ENCODE data around the gene SMAD5.

SMAD5 gene

DNA sequence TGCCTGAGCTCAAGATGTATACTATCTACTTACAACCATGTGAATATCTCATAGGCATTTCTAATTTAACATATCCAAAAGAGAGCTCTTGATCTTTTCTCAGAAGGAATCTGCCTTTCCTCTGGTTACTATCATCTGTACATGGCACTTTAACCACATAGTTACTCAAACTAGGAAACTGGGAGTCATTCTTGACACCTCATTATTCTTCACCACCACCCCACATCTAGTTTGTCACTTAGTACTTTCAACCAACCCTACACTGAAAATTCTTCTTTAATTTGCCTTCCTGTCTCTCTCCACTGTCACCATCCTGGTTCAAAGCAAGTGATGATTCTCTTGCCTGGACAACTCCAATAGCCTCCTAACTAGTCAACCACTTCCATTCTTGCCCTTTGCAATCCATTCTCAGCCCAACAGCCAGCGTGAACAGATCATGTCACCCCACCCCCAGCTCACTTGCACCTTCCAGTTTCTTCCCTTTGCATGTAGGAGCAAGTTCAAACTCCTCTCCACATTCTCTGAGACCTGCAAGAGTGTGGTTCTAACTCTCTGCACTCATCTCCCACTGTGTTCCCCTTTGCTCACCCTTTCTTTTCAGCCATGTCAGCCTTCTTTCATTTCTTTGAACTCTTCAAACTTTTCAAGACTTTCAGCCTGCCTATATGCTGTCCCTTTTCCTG is 17.3 kb upstream of the SMAD5 start:
- no peak for DNase-seq

DNA sequence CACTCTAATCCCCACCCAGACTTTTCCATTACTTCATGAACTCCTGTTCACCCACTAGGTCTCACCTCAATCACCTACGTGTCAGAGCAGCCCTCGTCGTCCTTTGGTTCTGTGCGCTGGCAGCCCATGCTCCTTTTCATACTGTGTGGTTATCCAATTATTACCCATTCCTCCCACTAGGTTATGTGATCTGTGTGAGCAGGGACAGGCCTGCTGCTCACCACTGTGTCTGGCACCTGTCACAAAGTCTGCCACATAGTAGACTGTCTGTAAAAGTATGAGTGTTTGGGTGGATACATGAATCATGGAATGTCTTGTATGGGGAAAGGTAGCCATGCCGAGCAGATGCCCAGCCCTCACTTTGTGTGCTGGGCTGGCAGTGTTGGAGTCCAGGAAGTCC is 12.1 kb upstream of the SMAD5 start:
- DNase-seq, result no peak

DNA sequence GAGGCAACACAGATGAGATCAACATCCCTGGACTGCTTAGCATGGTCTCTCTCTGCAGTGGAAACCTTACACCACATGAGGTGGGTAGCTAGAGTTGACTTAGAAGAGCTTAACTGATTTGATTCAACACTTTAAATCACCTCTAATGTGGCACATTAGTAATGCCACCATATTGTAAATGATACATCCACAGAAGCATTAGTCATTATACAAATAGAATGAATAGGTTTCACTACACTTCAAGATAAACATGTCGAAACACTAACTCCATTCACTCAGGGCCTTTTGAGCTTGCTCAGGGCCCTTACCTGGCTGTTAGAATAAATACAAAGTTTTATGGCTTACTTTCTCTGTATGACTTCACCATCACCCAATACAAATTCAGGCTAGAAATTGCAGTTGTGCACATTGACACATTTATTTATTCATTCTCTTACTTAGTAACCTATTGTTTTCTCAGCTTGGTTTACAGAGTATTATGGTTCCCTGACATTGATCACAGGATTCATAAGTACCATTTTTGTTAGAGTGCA is 9.3 kb upstream of the SMAD5 start:
- DNase-seq, result no peak

DNA sequence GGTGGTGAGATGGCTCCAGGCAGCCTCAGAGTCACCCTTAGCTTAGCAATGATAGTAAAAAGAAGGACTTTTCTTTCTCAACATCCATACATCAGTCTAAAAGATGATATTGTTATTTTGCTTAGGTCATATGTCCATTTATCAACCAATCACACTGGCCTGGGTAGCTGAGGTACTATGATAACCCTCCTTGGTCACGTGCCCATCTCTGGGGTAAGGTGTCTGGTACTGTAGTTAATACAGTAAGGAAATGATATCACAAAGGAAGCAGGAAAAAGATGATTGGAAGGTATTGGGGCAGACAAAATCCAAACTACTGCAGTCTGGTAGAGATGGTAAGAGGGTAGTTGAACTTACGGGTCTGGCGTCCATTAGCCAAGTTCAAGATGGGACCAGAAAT is 5.1 kb upstream of the SMAD5 start:
- no peak for DNase-seq

DNA sequence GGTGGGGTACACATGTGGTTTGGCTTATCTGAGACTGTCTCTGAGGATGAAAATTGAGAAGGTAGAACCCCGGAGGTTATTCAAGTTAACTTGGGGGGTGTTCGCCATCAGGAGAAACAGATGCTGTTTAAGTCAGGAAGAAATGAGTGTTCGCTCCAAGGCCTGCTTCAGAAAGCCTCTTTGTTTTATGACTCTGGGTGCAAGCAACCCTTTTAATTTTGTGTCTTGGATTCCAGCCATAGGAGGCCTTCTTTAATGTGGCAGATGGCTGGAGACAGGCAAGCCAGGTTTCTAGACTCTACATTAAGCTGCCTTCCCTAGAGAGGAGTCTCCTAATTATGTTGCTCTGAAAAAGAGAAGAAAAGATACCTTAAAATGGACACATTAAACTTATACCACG is 4.2 kb upstream of the SMAD5 start:
- no peak for DNase-seq

DNA sequence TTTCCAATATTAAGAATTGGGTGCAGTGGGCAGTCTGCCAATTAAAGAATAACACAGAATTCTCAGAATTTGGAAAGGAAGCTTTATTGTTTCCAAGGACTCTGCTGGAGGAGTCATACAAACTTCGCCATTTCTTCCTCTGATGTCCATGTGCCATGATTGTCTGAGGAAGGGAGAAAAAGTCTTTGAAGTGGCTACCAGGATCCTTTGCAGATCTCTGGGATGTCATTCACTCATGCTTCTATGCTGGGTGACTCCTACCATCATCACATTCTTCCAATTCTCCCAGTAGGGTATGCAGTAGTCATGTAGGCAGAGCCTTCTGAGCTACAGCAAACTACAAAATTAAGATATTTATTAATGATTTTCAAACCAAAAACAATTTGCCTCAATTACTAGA is 3.2 kb upstream of the SMAD5 start:
- no peak for DNase-seq

DNA sequence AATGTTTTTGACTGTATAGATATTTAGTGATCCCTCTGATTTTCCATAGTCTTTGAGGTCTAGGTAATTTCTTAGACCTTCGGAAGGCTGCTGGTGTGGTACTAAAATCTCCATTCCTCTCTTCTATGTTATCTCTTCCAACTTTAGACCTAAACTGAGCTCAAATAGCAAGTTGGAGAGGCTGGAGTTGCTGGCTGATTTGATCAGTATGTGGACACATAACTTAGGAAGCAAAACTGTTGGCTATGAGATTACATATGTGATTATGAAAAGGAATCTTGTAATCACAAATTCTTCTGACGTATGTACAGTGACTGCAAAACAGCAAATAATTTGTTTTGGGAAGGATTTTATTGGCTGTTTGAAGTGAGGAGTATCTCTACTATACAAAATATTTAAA is 2.1 kb upstream of the SMAD5 start:
- no peak for DNase-seq

DNA sequence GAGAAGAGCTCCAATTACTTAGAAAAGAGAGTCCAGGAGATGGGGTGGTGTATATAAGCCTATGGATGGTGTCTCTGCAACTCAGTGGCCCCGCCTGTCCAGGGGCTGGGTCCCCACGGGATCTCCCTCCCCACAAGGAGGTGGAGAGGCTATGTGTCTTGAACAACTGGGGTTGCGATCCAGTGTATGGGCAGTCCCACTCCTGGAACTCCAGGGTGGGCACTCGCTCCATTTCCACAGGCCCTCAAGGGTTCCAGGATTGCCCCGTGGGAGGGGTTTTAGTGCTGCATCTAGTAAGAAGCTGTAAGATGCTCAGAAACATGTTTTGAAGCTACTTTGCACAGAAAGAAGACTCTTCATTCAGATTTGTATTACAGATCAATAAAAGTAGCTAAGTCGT is 558 bp upstream of the SMAD5 start:
- peak; percentile 24 to 28 for DNase-seq

DNA sequence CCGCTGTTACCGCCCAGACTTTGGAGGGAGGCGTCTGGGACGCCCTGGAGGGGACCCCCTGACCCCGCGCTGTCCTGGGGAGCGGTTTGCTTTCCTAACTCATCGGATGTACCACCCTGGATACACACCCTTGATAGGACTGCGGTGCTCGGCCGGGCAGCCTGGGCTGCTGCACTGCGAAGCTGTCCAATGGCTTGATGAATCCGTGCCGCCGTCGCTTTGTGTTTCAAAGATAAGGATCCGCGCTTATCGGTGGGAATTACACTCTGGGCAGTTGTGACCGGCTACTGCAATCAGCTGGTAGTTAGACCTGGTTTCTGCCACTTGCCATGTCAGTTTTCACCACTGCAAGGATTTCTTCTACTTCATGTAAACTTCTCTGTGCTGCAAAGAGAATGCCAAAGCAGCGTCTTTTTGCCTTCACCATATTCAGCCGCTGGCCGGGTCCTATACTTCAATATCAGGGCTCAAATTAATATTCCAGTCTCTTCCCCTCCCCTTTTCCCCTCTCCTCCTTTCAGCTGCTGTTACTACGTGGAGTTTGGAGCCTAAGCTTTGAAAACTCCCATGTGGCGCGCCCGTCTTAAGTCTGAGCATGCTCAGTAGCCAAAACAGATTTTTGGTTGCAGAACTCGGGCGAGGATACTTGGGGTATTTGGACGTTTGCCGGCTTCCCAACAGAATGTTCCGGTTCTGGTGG is 727 bp downstream of the SMAD5 start:
- DNase-seq, result peak; percentile 44 to 53

DNA sequence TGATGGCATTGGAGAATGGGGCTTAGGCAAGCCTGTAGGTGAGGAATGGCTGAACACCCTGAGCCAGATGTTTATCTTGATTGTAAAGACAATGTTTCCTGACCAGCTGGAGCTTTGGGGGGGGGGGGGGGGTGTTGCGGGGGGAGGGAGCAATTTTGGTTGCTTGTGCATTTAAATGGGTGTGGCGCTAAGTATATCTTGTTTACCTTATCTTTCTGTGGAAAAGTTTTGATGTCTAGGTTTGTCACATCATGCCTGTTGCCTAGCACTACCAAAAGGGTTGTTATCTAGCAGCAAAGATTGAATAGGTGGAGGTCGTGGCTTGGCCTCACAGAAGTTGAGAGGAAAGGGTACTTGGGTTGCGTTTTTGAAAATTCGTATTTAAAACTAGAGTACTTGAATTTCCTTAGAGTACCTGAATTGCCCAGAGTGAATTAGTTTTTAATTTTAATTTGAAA is 1.3 kb downstream of the SMAD5 start:
- no peak for DNase-seq

DNA sequence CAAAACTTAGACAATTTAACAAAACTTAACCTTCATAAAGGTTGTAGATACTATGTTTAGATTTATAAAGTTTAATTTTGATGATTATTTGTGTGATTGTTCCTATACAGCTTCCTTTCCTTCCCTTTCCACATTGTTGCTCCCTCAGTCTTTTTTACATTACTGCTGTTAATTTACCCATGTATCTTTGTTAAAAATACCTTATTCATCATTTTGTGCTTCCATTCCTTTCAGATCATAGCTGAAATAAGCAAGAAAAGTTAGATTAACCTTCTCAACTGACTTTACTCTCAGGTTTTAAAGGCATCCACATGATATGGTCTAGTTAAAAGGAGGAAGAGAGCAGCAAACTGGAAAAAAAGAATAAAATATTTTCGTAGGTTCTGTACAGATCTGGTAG is 2.0 kb downstream of the SMAD5 start:
- no peak for DNase-seq

DNA sequence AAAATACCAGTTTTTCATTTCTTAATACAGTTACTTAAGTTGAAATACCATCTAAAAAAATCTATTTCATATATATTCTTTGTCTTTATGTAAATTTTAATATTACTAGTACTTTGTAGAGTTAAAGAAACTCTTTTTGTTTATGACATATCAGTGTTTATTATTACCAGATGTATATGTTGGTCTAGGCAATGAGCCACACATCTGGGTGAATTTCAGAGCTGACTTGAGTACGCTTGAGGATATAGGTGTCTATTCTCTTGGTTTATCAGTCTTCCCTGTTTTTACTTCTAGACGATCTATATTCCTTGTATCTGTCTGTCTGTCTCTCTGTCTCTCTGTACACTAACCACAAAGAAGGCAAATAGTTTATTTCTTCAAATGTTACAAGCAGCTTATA is 2.9 kb downstream of the SMAD5 start:
- DNase-seq, result no peak

DNA sequence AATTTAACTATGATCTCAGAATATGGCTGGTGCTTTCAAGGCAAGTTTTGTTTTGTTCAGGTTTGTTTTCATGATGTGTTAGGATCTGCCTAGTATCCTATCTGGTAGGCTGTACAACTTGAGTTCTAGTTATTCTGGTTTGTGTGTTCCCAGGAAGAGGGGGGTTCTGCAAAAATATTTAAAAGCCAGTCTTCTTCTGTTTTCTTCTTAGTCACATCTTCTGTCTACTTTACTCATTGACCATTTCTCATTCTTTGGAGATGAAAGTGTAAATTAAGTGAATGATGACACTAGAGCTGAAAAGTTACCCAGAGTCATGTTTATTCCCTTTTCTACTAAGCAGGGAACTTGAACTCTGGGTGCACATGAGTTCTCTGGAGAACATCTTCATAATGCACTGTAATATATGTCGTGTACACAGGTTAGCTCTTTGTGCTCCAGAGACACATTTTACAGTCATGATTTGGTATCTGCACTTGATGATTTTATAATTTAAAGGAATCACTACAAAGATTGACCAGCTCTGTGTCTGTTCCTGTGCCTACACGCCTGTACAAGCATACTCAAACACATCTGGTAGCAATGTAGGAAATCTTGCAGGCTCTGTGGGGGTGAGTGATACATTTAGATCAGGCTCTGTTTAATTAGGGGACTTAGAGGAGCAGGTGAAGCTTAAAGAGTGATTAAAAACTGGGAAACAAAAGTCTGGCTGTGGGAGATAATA is 5.0 kb downstream of the SMAD5 start:
- no peak for DNase-seq

DNA sequence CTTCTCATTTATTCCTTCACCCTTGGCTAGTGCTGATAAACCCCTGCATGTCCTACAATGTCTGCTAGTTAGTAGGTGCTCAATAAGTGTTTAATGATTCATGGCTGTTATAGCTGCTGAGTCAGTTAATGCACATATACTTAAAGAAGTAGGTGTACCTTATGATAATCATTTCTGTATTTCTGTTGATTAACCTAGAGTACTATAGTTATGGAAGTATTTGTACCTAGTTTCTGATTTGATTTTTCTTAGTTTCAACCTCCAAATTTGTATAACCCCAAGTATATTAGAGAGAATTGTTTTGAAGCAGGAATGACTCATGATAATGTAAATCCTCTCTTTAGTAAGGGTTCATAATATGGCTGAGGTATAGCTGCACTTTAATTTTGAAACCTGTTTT is 8.9 kb downstream of the SMAD5 start:
- DNase-seq, result no peak

DNA sequence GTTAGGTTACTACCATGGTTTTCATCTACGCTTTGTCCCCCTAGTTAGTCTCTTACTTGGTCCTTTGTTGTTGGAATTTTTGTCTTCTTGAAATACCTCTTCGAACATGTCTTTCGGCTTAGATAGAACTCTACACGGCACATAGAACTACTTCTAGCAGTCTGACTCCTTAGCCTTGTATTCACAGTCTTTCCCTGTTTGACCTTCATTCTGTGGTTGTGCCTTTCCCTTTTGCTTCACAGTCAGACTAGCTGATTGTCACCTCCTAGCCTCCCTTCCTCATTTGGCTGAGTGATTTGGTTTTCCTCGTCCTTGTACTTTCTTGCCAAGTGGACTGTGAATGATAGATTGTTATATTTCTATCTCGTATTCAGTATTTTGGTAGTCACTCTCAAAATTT is 10.7 kb downstream of the SMAD5 start:
- no peak for DNase-seq

DNA sequence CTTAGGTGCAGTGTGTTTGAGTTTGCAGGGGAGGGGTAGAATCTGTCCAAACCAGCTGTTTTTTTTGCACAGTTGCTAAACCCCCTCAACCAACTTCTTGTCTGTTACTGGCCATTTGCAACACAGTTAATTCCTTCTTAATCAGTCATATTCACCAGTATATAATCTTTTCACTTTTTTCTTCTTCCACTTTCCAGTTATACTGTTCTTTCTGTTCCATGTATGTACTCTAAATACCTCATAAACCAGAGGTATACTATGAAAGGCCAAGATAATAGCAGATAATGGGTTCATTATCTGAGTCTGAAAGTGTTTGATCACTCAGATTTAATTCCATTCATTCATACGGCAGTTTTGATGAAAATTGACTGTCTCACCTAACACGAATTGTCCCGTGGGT is 11.1 kb downstream of the SMAD5 start:
- DNase-seq, result no peak

DNA sequence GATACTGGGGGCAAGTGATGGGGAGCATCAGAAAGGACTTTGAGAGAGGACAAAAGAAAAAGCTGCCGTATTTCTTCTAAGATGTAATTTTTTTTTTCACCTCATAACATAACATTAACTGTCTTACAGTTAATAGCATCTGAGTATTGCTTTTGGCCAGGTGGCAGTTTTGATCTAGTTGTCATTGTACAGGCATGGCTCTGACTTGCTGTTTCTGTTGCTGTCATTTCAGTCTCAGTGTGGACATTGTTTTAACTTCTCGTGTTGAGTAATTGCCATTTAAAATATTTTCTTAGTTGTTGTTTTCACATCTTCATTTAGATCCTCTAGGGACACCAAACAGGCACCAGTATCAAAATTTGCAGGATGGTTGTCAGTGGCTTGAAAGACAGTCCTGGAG is 12.4 kb downstream of the SMAD5 start:
- DNase-seq, result no peak

DNA sequence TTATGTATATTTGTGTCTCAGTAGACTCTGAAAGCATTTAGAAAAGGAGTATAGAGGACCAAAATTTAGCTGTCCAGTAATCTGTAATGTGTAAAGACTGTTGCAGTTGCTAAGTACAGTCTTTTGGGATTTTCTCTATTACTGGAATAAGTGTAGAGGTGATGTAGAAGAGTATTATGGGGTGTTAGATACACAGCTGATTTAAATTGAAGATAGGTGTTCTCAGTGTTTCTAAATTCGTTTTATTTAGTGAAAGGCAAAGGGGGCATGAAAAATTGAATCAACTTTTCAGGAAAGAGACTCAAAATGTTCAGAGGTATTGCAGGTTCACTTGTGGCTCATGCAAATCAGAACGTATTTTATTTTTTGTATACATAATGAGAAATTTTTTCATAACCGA is 13.6 kb downstream of the SMAD5 start:
- DNase-seq, result no peak

DNA sequence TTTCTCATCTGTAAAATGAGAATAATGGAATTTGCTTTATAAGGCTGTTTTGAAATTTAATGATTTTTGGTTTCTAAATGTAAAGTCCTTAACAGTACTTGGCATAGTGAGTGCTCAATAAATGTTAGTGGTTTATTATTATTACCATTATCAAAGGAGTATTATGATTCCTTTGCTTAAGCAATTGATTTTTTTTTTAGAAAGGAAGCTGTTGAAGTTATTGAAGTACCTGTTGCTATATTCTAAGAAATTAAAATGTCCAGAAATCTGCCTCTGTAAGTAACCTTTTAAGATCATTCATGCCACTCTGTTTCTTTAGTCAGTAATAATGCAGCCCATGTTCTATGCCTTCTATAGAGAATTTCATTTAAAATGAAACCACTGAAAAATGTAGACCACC is 15.0 kb downstream of the SMAD5 start:
- DNase-seq, result no peak

DNA sequence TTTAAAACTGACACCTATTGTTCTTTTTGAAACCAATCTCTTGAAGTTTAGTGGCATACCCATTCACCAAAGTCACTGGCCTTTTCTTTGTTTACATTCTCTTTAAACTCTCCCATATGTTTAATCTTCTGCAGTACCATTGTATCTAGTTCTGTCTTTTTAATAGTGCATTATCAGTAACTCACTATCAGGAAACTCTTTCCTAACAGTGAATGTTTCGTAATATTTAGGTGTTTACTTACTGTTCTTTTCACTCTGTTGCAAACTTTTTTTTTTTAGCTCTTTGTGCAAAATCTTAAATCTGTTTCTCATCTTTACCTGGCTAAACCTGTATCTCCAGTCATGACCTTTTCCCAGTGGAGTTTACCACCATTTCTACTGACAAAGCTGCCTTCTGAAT is 17.2 kb downstream of the SMAD5 start:
- DNase-seq, result no peak

DNA sequence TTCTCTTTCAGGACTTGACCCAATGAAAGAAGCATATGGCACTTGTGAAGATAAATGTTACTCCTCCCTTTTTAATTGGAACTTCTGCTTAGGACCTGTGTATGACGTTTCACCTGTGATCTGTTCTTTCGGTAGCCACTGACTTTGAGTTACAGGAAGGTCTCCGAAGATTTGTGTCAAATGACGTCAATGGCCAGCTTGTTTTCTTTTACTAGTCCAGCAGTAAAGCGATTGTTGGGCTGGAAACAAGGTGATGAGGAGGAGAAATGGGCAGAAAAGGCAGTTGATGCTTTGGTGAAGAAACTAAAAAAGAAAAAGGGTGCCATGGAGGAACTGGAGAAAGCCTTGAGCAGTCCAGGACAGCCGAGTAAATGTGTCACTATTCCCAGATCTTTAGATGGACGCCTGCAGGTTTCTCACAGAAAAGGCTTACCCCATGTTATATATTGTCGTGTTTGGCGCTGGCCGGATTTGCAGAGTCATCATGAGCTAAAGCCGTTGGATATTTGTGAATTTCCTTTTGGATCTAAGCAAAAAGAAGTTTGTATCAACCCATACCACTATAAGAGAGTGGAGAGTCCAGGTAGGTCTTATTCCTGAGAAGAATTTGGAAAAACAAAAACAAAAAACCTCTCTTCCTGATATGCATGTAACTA is 21.1 kb downstream of the SMAD5 start:
- DNase-seq, result no peak

DNA sequence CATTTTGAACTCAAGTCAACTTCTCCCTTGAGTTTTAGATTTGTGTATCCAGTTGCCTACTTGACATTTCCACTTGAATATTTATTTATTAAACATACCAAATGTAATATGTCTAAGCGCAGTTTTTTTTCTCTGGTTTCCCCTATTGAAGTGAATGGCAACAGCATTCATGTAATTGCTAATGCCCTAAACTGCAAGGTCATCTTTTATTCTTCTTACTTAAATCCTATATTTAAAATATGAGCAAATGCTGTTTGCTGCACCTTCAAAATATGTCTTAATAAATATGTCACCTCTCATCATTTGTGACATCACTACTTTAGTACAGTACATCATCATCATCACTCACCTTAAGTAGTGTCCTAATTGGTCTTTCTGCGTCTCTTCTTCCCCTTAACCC is 22.4 kb downstream of the SMAD5 start:
- DNase-seq, result no peak

DNA sequence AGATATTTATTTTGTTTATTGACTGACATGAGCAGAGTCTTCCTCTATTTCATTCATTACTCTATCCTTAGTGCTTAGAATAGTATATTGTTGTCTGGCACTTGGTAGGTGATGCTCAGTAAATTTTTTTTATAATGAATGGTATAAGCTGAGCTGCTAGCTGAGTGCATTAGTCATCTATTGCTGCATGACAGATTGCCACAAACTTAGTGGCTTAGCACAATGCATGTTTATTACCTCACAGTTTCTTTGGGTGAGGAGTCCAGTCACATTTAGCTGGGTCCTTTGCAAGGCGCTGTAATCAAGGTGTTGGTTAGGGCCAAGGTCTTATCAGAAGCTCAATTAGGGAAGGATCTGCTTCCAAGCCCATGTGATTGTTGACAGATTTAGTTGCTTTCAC is 23.1 kb downstream of the SMAD5 start:
- no peak for DNase-seq

DNA sequence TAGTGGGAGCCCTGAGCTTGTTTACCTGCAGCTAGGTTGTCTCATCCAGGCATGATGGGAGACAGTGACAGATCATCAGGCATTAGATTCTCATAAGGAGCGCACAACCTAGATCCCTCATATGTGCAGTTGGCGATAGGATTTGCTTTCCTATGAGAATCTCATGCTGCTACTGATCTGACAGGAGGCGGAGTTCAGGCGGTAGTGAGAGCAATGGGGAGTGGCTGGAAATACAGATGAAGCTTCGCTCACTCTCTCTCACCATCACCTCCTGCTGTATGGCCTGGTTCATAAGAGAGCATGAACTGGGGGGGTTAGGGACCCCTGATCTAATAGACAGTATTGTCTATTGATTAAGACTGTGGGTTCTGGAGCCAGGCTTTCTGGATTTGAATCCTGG is 24.9 kb downstream of the SMAD5 start:
- DNase-seq, result no peak

Data from activated T-cell treated with anti-CD3 and anti-CD28 coated beads, Interleukin-2, amount 50 U/mL, for 48 hours (primary cell).